Endothelial cell (in vitro differentiated cells): ENCODE results near the gene CHST6. TPM values are rescaled to one million over a fixed set of nuclear protein-coding genes. Genes with fewer than 3 reads are reported as not detected.
A peak's percentile ranks its signal among the peaks of the same experiment; 100 is the strongest.
"Not testable (repeated sequence)": the region's sequence is repeated elsewhere in the genome, so short reads cannot be mapped to it uniquely, and the experiment has no call there.

Experiments
- DNase-seq: peaks from one replicate; pipeline ENCODE4 v3.0.0; 2021; ENCODE audit warnings: low spot score
- H3K27ac Mint-ChIP-seq: one replicate; pipeline ENCODE4 v1.8.0; 2021; ENCODE audit warnings: mixed read lengths, inconsistent platforms; ENCODE audit not compliant: unreplicated experiment
- H3K27me3 Mint-ChIP-seq: one replicate; pipeline ENCODE4 v1.8.0; 2021; ENCODE audit warnings: mild to moderate bottlenecking, moderate library complexity, mixed read lengths, inconsistent platforms; ENCODE audit not compliant: unreplicated experiment
- H3K36me3 Mint-ChIP-seq: one replicate; pipeline ENCODE4 v1.8.0; 2021; ENCODE audit warnings: mild to moderate bottlenecking, low read depth, mixed read lengths, inconsistent platforms; ENCODE audit not compliant: unreplicated experiment
- H3K4me1 Mint-ChIP-seq: one replicate; pipeline ENCODE4 v1.8.0; 2021; ENCODE audit warnings: mild to moderate bottlenecking, mixed read lengths, inconsistent platforms; ENCODE audit not compliant: unreplicated experiment
- H3K4me3 Mint-ChIP-seq: one replicate; pipeline ENCODE4 v1.8.0; 2021; ENCODE audit warnings: mild to moderate bottlenecking, mixed read lengths, inconsistent platforms; ENCODE audit not compliant: unreplicated experiment
- H3K9me3 Mint-ChIP-seq: one replicate; pipeline ENCODE4 v1.8.0; 2021; ENCODE audit warnings: mixed read lengths, inconsistent platforms; ENCODE audit not compliant: unreplicated experiment
- total RNA-seq: library from RNA; stranded (reverse); fragmentation: NEBNext Ultra II Directional; extraction: Animal tissue kit (Norgen Biotek cat#: 25700); gene quantifications from one replicate; pipeline ENCODE4 v1.2.1, GENCODE V29; 2021; ENCODE audit not compliant: unreplicated experiment
- TF ChIP-seq, protein P1 (sequence below): fragments of 200-600 bp; sonication (generic); IDR thresholded peaks from one replicate; pipeline ENCODE4 v1.5.0; 2021; ENCODE audit warnings: antibody characterized with exemption; ENCODE audit not compliant: unreplicated experiment

CHST6 gene
- total RNA-seq, 1 donor from 2014 or later: 5.3 TPM

DNA sequence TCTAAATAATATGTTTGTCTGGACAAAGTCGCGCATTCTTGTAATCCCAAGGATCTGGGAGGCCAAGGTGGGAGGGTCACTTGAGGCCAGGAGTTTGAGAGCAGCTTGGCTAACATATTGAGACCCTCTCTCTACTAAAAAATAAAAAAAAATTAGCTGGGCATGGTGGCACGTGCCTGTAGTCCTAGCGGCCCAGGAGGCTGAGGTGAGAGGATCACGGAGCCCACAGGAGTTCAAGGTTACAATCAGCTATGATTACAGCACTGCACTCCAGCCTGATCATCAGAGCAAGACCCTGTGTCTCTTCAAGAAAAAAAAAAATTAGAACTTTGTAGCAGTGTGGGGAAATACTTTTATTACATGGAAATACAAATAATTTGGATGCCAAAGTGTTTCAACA lies 6.1 kb upstream of the CHST6 start:
- peaks cover 4% of the 10 kb centered on the region for H3K27me3 Mint-ChIP-seq
- H3K4me1 Mint-ChIP-seq: peaks cover under 1% of the 10 kb centered on the region
- TF ChIP-seq, protein P1, sequence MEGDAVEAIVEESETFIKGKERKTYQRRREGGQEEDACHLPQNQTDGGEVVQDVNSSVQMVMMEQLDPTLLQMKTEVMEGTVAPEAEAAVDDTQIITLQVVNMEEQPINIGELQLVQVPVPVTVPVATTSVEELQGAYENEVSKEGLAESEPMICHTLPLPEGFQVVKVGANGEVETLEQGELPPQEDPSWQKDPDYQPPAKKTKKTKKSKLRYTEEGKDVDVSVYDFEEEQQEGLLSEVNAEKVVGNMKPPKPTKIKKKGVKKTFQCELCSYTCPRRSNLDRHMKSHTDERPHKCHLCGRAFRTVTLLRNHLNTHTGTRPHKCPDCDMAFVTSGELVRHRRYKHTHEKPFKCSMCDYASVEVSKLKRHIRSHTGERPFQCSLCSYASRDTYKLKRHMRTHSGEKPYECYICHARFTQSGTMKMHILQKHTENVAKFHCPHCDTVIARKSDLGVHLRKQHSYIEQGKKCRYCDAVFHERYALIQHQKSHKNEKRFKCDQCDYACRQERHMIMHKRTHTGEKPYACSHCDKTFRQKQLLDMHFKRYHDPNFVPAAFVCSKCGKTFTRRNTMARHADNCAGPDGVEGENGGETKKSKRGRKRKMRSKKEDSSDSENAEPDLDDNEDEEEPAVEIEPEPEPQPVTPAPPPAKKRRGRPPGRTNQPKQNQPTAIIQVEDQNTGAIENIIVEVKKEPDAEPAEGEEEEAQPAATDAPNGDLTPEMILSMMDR: no peak
- H3K36me3 Mint-ChIP-seq: no peaks in the 10 kb centered on the region
- H3K4me3 Mint-ChIP-seq: no peak overlapping the region
- no peak overlapping the region for H3K27ac Mint-ChIP-seq
- no peaks in the 10 kb centered on the region for H3K9me3 Mint-ChIP-seq
- DNase-seq: no peak

DNA sequence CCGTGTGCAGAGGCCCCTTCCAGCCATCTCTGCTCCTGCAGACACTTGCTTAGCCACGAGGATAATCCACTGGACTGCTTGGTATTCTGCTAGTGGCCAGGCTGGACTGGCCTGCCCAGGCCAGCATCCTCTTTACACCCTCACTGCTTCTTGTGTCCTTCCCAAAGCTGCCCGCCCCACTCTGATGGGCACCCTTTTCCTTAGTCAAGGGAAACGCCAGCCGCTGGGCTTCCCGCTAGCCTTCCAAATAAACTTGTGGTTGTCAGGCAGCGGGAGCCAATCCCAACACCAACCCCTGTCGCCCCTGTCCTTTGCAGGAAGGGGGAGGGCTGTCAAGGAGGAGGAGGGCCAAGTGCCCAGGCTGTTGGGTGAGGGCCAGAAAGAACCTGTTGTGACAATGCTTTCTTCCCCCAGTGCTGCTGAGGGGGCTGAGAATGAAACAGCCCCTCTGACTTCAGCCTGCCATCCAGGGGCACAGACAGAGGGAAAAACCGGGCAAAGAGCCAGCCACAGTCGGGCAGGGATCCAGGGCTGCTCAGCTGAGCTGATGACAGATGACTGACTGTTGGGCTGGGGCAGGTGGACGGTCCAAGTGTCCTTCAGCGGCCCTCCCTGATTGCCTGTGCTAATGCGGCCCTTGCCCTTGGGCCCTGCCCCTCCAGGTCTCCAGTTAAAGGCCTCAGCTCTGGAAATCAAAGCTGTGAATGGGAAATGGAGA lies 3.5 kb upstream of the CHST6 start:
- H3K9me3 Mint-ChIP-seq, H3K36me3 Mint-ChIP-seq, H3K27me3 Mint-ChIP-seq, DNase-seq, H3K4me3 Mint-ChIP-seq, H3K27ac Mint-ChIP-seq, H3K4me1 Mint-ChIP-seq: not testable (repeated sequence)

DNA sequence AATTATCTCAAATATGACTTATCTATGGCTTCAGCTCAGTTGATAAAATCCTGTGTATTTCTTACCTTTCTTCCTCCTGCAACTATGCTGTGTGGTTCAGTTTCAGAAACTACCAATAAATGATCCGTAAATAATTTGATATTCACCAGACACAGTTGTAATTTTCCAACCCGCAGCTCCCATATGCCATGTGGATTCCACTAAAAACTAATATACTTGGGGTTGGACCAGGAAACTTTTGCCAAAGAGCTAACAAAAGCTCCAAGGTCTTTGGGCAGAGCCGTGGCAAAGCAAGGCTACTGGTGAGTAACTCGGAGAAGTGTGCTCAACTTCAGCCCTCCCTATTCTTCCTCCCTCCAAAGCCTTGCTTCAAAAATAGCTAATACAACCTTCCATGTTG lies 2.3 kb upstream of the CHST6 start:
- no peaks in the 10 kb centered on the region for H3K4me1 Mint-ChIP-seq
- H3K9me3 Mint-ChIP-seq: no peaks in the 10 kb centered on the region
- DNase-seq: no peak
- no peak overlapping the region for H3K4me3 Mint-ChIP-seq
- H3K36me3 Mint-ChIP-seq: no peaks in the 10 kb centered on the region
- TF ChIP-seq, protein P1: no peak
- H3K27me3 Mint-ChIP-seq: peaks cover 3% of the 10 kb centered on the region
- no peak overlapping the region for H3K27ac Mint-ChIP-seq

DNA sequence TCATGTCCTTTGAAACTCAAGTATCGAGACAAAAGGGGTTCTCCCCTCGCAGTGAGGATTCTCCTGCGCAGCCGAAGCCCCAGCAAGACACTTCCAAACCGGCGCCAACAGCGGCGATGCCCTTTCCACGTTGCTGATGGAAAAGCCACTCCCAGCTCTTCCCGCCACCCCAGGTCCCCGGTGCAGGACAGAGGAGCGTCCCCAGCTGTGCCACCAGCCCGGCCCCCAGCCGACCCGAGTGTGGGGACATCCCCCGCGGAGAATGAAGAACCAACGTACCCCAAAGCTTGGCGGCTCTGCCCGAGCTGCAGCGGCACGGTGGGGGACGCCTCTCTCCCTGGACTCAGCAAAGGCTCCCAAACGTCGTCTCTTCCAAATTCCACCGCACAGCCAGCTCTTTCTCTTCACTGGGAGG lies 573 bp downstream of the CHST6 start:
- Mint-ChIP-seq H3K4me3 (peak overlapping the region; percentile 88), H3K27ac (no peak overlapping the region)
- peak; percentile 18 for DNase-seq

DNA sequence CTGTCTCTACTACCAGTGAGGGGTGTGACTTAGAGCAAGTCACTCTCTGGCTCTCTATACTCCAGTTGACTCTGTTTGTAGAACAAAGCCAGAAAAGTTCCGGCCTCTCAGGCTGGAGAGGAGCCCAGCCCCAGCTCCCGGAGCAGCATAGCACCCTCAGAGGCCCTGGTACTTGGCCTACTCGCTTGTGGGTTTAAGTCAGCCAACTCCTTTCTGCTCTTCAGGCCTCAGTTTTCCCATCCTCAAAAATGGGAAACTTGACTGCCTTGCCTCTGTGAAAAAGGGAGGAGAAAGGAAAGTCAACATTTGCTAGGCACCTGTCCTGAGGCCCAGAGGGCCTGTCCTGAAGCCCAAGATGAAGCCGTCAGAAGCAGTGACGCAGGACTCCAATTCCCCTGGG lies 1.1 kb downstream of the CHST6 start:
- Mint-ChIP-seq H3K36me3 (no peaks in the 10 kb centered on the region), H3K27me3 (peaks cover 3% of the 10 kb centered on the region), H3K4me3 (peak overlapping the region; percentile 88), H3K27ac (no peak overlapping the region), H3K9me3 (no peaks in the 10 kb centered on the region), H3K4me1 (no peaks in the 10 kb centered on the region)
- TF ChIP-seq, protein P1: no peak
- DNase-seq: no peak

More for the DNA sequence above, 573 bp downstream of the CHST6 start:
- TF ChIP-seq, protein P1: no peak
- H3K36me3 Mint-ChIP-seq: no peaks in the 10 kb centered on the region
- H3K27me3 Mint-ChIP-seq: peaks cover 3% of the 10 kb centered on the region
- H3K4me1 Mint-ChIP-seq: no peaks in the 10 kb centered on the region
- H3K9me3 Mint-ChIP-seq: no peaks in the 10 kb centered on the region
